Measurements from ENCODE around the gene COG7.

DNA sequence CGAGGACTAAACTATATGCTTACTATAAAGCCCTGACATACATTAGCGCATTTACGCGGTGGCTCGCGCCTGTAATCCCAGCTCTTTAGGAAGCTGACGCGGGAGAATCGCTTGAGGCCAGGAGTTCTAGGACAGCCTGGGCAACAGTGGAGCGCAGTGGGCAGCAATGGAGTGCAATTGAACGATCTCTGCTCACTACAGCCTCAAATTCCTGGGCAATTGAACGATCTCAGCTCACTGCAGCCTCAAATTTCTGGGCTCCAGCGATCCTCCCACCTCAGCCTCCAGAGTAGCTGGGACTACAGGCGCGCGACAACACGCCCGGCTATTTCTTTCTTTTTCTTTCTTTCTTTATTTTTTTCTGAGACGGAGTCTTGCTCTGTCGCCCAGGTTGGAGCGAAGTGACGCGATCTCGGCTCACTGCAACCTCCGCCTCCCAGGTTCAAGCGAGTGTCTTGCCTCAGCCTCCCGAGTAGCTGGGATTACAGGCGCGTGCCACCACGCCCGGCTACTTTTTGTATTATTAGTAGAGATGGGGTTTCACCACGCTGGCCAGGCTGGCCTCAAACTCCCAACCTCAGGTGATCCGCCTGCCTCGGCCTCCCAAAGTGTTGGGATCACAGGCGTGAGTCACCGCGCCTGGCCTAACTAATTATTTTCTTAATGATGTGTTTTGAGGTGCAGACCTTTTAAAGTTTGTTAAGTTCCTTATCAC lies 506 bp upstream of the COG7 start:
- no peak for TF ChIP-seq CTCF (IDR thresholded peaks at IDR 0.05 in 2 of 3, conservative IDR thresholded peaks at IDR 0.05 in 1 of 3; ENCODE audit: borderline replicate concordance in 1 of 3, insufficient read depth in 1 of 3, low read depth in 2 of 3, low read length in 2 of 3)
- TF ChIP-seq FOSL1 (IDR thresholded peaks at IDR 0.05; ENCODE audit: low read depth), result no peak
- no peak for TF ChIP-seq EZH2phosphoT487 (IDR thresholded peaks at IDR 0.05; ENCODE audit: borderline replicate concordance)

Measured in HCT116 (cell line).